OCI-LY7 (cell line): ENCODE measurements around the gene SAPCD1. TPM values are rescaled to one million over a fixed set of nuclear protein-coding genes. Genes with fewer than 3 reads are reported as not detected.
A peak's percentile ranks its signal among the peaks of the same experiment; 100 is the strongest.

Source experiments
- BruUV-seq: library from RNA; stranded (reverse); fragments of 400-500 nt; replicated peaks from 2 replicates; lab custom pipeline; 2021; lab: Mats Ljungman, UMichigan
- CTCF ChIA-PET: fragments of 300-600 bp; sonication (Branson Sonifier 250); formaldehyde crosslinking; loops from one replicate; lab custom pipeline; 2022; ENCODE audit warnings: antibody characterized with exemption; ENCODE audit not compliant: unreplicated experiment; lab: Charles Lee
- POLR2A ChIA-PET: fragments of 300-600 bp; sonication (Branson Sonifier 250); formaldehyde crosslinking; loops from one replicate; lab custom pipeline; 2022; ENCODE audit warnings: antibody characterized with exemption; lab: Charles Lee
- DNase-seq: peaks from one replicate; pipeline ENCODE4 v3.0.0-alpha.2; 2015; ENCODE audit warnings: low spot score
- H2AFZ ChIP-seq: fragments of 200-600 bp; sonication (generic), shearing (Covaris generic); 2 replicates; pipeline ENCODE4 v1.6.1; 2014; ENCODE audit warnings: mild to moderate bottlenecking, antibody characterized with exemption, low read length, moderate library complexity
- H3K27ac ChIP-seq: fragments of 200-600 bp; sonication (generic); 2 replicates; pipeline ENCODE4 v1.5.1; 2014; ENCODE audit warnings: mixed run types, low read depth, mild to moderate bottlenecking, moderate library complexity, low read length, inconsistent platforms; ENCODE audit not compliant: poor library complexity, severe bottlenecking
- H3K36me3 ChIP-seq: fragments of 200-600 bp; sonication (generic); 2 replicates; pipeline ENCODE4 v1.6.1; 2014; ENCODE audit warnings: mild to moderate bottlenecking, antibody characterized with exemption, low read length, moderate library complexity, mixed read lengths; ENCODE audit not compliant: insufficient read depth
- H3K4me1 ChIP-seq: fragments of 200-600 bp; sonication (generic); 2 replicates; pipeline ENCODE4 v1.5.1; 2014; ENCODE audit warnings: mild to moderate bottlenecking, low read length; ENCODE audit not compliant: insufficient read depth, poor library complexity, severe bottlenecking
- H3K4me2 ChIP-seq: fragments of 200-600 bp; sonication (generic); 2 replicates; pipeline ENCODE4 v1.6.1; 2014; ENCODE audit warnings: mild to moderate bottlenecking, low read length
- H3K4me3 ChIP-seq: fragments of 200-600 bp; sonication (generic); 2 replicates; pipeline ENCODE4 v1.5.1; 2014; ENCODE audit warnings: mild to moderate bottlenecking, low read depth, low read length; ENCODE audit not compliant: poor library complexity, severe bottlenecking
- H3K79me2 ChIP-seq: fragments of 200-600 bp; sonication (generic); 2 replicates; pipeline ENCODE4 v1.6.1; 2016; ENCODE audit warnings: low read depth, mild to moderate bottlenecking, low read length, moderate library complexity, mixed read lengths; ENCODE audit not compliant: insufficient read depth
- H3K9me2 ChIP-seq: fragments of 200-600 bp; sonication (generic); 2 replicates; pipeline ENCODE4 v1.6.1; 2016; ENCODE audit warnings: mild to moderate bottlenecking, low read length, mixed read lengths; ENCODE audit not compliant: insufficient read depth
- H3K9me3 ChIP-seq: fragments of 200-600 bp; sonication (generic); 2 replicates; pipeline ENCODE4 v1.6.1; 2014; ENCODE audit warnings: mild to moderate bottlenecking, mixed run types, low read length, mixed read lengths
- H4K20me1 ChIP-seq: fragments of 200-600 bp; sonication (generic); 2 replicates; pipeline ENCODE4 v1.6.1; 2014; ENCODE audit warnings: mild to moderate bottlenecking, antibody characterized with exemption, low read length, moderate library complexity, mixed read lengths; ENCODE audit not compliant: insufficient read depth
- EZH2phosphoT487 ChIP-seq: fragments of 200-600 bp; sonication (generic); IDR thresholded peaks from 2 replicates; pipeline ENCODE4 v1.6.1; 2018; ENCODE audit warnings: low read depth, borderline replicate concordance, mild to moderate bottlenecking, mixed run types, antibody characterized with exemption, low read length, moderate library complexity, mixed read lengths
- intact Hi-C: fragments of 100-400 bp; cut with micrococcal nuclease; formaldehyde crosslinking; loops from one replicate; pipeline ENCODE4 v1.10.0; 2022; ENCODE audit not compliant: unreplicated experiment
- total RNA-seq, 2 experiments: library from RNA; depleted of rRNA in 1 of 2; stranded (reverse); fragments of >200 nt in 1 of 2; shearing (Covaris generic) in 1 of 2; gene quantifications; 2 replicates each; pipeline ENCODE4 v1.2.3, GENCODE V29; 2014 to 2022
- TF ChIP-seq, protein P1 (sequence below): fragments of 200-600 bp; sonication (generic); conservative IDR thresholded peaks from 2 replicates; pipeline ENCODE4 v1.5.1; 2014; ENCODE audit warnings: mild to moderate bottlenecking, antibody characterized with exemption, low read length, moderate library complexity, mixed read lengths

The SAPCD1 gene
- total RNA-seq, 2 experiments from 2014 or later = 31.3 to 53.5 TPM

DNA sequence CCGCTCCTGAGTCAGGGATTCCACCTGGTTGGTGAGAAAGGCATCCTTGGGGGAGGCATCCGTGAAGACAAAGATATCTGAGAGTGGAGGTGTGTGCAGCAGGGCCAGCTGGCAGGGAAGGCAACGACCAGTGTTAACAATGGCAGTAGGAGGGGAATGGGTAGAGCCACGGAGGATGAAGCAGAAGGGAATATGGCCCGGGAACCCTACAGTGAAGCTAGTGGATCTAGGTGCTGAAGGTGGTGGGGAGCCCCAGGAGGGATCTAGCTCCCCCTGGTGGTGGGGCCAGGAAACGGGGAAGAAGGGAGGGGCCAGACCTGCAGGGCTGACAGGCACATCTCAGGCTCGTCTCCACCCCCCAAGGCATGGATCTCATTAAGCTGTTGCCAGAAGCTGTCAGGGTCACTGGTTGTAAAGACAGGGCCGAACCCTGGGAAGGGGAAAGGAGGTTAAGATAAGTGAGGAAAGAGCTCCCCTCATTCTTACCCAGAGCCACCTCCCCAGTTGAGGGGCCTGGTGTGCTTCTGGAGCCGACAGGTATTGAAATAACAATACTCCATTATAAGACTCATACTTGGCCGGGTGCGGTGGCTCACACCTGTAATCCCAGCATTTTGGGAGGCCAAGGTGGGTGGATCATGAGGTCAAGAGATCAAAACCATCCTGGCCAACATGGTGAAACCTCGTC lies 7.4 kb downstream of the SAPCD1 start:
- CTCF ChIA-PET = interaction anchor here (0.6 to 1.4 kb wide), 4 partner anchors 30 to 117 kb away, joined by 3 to 8 read pairs (median 4); partner anchors contain the start of gene MSH5

DNA sequence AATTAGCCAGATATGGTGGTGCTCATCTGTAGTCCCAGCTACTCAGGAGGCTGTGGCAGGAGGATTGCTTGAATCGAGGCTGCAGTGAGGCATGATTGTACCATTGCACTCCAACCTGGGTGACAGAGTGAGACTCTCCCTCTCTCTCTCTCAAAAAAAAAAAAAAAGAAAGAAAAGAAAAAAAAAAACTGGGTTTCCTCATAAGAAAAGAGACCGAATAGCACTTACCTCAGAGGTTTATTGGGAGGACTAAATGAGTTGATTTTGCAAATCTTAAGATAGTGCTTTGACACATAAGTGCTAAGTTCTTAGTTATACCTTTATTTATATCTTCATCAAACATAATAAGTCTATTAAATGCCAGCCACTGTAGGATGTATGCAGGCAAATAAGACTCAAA lies 8.4 kb downstream of the SAPCD1 start:
- Histone ChIP-seq H3K4me2 (no peak overlapping the region), H3K4me3 (no peak overlapping the region), H3K27ac (no peak overlapping the region), H4K20me1 (no peaks in the 10 kb centered on the region; the same call in 1 of the 2 replicates), H3K9me3 (no peaks in the 10 kb centered on the region), H2AFZ (no peak overlapping the region), H3K79me2 (no peaks in the 10 kb centered on the region), H3K9me2 (no peaks in the 10 kb centered on the region), H3K4me1 (no peaks in the 10 kb centered on the region), H3K36me3 (peaks cover 4% of the 10 kb centered on the region; the same call in 1 of the 2 replicates)
- POLR2A ChIA-PET = no interaction called here
- TF ChIP-seq, protein P1, sequence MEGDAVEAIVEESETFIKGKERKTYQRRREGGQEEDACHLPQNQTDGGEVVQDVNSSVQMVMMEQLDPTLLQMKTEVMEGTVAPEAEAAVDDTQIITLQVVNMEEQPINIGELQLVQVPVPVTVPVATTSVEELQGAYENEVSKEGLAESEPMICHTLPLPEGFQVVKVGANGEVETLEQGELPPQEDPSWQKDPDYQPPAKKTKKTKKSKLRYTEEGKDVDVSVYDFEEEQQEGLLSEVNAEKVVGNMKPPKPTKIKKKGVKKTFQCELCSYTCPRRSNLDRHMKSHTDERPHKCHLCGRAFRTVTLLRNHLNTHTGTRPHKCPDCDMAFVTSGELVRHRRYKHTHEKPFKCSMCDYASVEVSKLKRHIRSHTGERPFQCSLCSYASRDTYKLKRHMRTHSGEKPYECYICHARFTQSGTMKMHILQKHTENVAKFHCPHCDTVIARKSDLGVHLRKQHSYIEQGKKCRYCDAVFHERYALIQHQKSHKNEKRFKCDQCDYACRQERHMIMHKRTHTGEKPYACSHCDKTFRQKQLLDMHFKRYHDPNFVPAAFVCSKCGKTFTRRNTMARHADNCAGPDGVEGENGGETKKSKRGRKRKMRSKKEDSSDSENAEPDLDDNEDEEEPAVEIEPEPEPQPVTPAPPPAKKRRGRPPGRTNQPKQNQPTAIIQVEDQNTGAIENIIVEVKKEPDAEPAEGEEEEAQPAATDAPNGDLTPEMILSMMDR = no peak
- no peak for TF ChIP-seq EZH2phosphoT487
- intact Hi-C loops = no loop called here
- DNase-seq = no peak
- BruUV-seq = no TSS peak
- CTCF ChIA-PET = interaction anchor here (1.4 kb wide), 1 partner anchor 31 kb away, joined by 6 read pairs; the partner anchor contains the start of gene MSH5

More for the DNA sequence above, 7.4 kb downstream of the SAPCD1 start:
- intact Hi-C loops = loop anchor here (1.0 kb wide), 2 partner anchors 41 to 90 kb away; partner anchors contain the start of gene DDAH2
- Histone ChIP-seq H3K36me3 (peaks cover 12% of the 10 kb centered on the region; the same call in 1 of the 2 replicates), H3K4me3 (no peak overlapping the region), H3K9me3 (no peaks in the 10 kb centered on the region), H3K4me2 (no peak overlapping the region), H3K4me1 (no peaks in the 10 kb centered on the region), H2AFZ (no peak overlapping the region), H3K9me2 (no peaks in the 10 kb centered on the region), H4K20me1 (no peaks in the 10 kb centered on the region), H3K79me2 (no peaks in the 10 kb centered on the region), H3K27ac (no peak overlapping the region)
- no TSS peak for BruUV-seq
- TF ChIP-seq EZH2phosphoT487 = no peak
- TF ChIP-seq, protein P1 = peak; percentile 93
- POLR2A ChIA-PET = interaction anchor here (1.1 kb wide), 1 partner anchor 35 kb away, joined by 5 read pairs; no protein-coding TSS in a partner anchor
- DNase-seq = peak; percentile 75

DNA sequence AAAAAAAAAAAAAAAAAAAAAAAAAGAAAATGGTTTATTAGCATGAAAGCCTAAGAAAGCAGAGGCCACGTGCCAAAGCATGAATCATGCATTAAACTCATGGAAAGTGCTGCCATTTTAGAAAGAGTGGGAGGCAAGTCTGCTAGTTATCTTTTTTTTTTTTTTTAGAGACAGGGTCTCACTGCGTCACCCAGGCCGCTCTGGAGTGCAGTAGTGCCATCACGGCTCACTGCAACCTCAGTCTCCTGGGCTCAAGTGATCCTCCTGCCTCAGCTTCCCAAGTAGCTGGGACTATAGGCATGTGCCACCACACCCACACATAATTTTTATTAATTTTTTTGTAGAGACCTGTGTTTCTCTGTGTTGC lies 9.5 kb downstream of the SAPCD1 start:
- no peaks in the 10 kb centered on the region for H3K9me3 ChIP-seq
- CTCF ChIA-PET = no interaction called here
- H3K4me3 ChIP-seq = no peak overlapping the region
- DNase-seq = no peak
- H4K20me1 ChIP-seq = no peaks in the 10 kb centered on the region; the same call in 1 of the 2 replicates
- no peak overlapping the region for H3K4me2 ChIP-seq
- no peaks in the 10 kb centered on the region for H3K4me1 ChIP-seq
- no peaks in the 10 kb centered on the region for H3K9me2 ChIP-seq
- H3K36me3 ChIP-seq = peaks cover 4% of the 10 kb centered on the region; the same call in 1 of the 2 replicates
- no peak overlapping the region for H2AFZ ChIP-seq
- intact Hi-C loops = loop anchor here (2.0 kb wide), 1 partner anchor 59 kb away; no protein-coding TSS in a partner anchor
- TF ChIP-seq, protein P1 = no peak
- no peak for TF ChIP-seq EZH2phosphoT487
- POLR2A ChIA-PET = interaction anchor here (0.6 kb wide), 1 partner anchor 70 kb away, joined by 3 read pairs; no protein-coding TSS in a partner anchor
- no peak overlapping the region for H3K27ac ChIP-seq
- BruUV-seq = no TSS peak
- H3K79me2 ChIP-seq = no peaks in the 10 kb centered on the region
